Measurements from ENCODE around the gene ADAMTSL3.
"Not testable (repeated sequence)": the region's sequence is repeated elsewhere in the genome, so short reads cannot be mapped to it uniquely, and the experiment has no call there.

Gene ADAMTSL3

GRCh38 chr15:83983634-83984458 is 329.9 kb downstream of the ADAMTSL3 start:
- DNase-seq = no peak

GRCh38 chr15:83984601-83985000 is 330.7 kb downstream of the ADAMTSL3 start:
- DNase-seq = no peak

GRCh38 chr15:83991163-83991562 is 337.2 kb downstream of the ADAMTSL3 start:
- DNase-seq = no peak

- DNase-seq = no peak
Observed at GRCh38 chr15:83992324-83993031, 338.6 kb downstream of the ADAMTSL3 start.

GRCh38 chr15:83993591-83993990 is 339.7 kb downstream of the ADAMTSL3 start:
- no peak for DNase-seq

- no peak for DNase-seq
Observed at GRCh38 chr15:83998486-83998885, 344.6 kb downstream of the ADAMTSL3 start.

- DNase-seq = no peak
Observed at GRCh38 chr15:83999396-84000135, 345.6 kb downstream of the ADAMTSL3 start.

GRCh38 chr15:84001037-84001436 is 347.1 kb downstream of the ADAMTSL3 start:
- DNase-seq = no peak

GRCh38 chr15:84001655-84002054 is 347.7 kb downstream of the ADAMTSL3 start:
- DNase-seq = no peak

GRCh38 chr15:84003791-84004503 is 350.0 kb downstream of the ADAMTSL3 start:
- no peak for DNase-seq

- no peak for DNase-seq
Observed at GRCh38 chr15:84006421-84006820, 352.5 kb downstream of the ADAMTSL3 start.

GRCh38 chr15:84009616-84010015 is 355.7 kb downstream of the ADAMTSL3 start:
- no peak for DNase-seq

GRCh38 chr15:84010246-84010645 is 356.3 kb downstream of the ADAMTSL3 start:
- DNase-seq = no peak

GRCh38 chr15:84016371-84016770 is 362.4 kb downstream of the ADAMTSL3 start:
- no peak for DNase-seq

- no peak for DNase-seq
Observed at GRCh38 chr15:84022516-84022915, 368.6 kb downstream of the ADAMTSL3 start.

- no peak for DNase-seq
Observed at GRCh38 chr15:84023636-84024035, 369.7 kb downstream of the ADAMTSL3 start.

- no peak for DNase-seq
Observed at GRCh38 chr15:84033793-84034553, 380.1 kb downstream of the ADAMTSL3 start.

- DNase-seq = no peak
Observed at GRCh38 chr15:84034578-84035398, 380.9 kb downstream of the ADAMTSL3 start.

GRCh38 chr15:84035399-84035766 is 381.5 kb downstream of the ADAMTSL3 start:
- no peak for DNase-seq

- DNase-seq = no peak
Observed at GRCh38 chr15:84037301-84037700, 383.4 kb downstream of the ADAMTSL3 start.

GRCh38 chr15:84042434-84043056 is 388.6 kb downstream of the ADAMTSL3 start:
- DNase-seq = not testable (repeated sequence)
